ENCODE results near the gene EFNB2.

EFNB2 gene

DNA sequence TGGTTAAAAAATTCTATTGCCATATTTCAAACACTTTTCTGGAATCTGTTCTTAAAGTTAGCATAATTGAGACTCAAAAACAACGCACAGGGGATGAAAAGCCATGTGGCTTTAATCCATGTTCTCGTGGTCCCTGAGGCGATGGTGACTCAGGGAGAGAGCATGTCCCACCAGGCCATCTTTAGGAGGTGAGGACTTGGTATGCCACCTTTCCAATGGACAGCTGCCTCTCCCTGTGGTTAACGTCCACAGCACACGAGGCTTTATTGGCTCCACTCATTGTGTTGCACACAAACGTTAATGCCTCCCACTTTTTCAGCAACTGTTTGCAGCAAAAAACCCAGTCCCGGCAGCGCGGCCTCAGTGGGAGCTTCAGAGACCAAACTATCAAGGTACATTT is 51.4 kb downstream of the EFNB2 start:
- DNase-seq (ENCODE audit: low spot score), result no peak

DNA sequence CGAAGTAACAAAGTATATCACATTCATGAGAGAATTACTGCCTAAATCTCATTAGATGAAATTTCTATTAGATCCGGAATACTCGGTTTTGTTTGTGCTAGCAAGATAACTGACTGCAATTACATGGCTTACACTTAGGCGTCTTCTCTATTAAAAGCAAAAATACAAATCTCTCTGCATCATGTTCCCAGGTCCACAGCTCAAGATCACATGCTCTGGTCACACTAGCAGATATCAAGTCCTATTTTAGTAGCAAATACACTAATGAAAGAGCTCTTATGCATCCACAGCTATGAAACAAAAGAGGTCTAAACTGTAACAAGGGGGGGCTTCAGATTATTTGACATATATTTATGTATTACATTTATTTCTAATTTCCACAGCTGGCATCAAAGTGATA is 53.5 kb downstream of the EFNB2 start:
- DNase-seq (ENCODE audit: low spot score), result no peak

DNA sequence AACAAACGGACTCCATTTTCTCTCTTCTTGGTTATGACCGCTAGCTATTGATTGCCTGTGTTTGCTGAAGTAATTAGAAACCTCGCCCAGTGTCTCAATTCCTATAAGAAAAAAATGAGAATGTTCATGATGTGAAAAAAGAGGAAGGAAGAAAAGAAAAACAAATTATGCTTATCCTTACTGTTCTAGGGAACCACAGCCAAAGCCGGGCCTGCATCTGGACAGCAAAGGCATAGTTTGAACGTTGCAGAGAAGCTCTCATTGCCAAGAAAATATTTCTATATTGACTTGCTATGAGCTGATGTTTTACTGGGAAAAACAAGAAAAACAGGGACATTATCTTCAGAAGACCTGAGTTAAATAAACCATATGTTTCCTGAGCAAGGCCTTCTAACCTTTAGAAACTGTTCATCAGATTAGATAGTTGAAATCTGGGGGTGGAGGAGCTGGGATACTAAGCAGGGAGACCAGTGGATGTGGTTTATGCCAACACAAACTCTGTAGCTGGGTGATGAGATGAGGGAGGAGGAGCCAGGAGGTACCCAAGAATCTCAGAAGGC is 55.0 kb downstream of the EFNB2 start:
- DNase-seq (ENCODE audit: low spot score), result no peak

DNA sequence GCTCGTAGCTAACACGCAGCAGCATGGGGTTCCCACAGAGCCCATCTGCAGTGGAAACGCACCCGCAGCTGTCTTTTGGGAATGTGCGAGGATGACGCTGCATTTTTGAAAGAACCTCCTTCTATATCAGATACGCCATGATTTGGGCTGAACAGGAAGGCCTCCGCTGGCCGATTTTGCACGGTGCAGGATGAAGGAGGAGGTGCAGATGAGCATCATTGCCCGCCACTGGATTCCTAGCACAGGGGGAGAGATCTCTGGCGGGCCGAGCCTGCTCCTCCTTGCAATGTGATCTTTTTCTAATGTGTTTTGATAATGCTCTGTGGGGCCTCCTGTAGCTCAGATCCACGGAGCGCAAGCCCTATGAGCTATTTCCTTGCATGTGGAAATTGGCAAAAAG is 55.5 kb downstream of the EFNB2 start:
- no peak for DNase-seq (ENCODE audit: low spot score)

DNA sequence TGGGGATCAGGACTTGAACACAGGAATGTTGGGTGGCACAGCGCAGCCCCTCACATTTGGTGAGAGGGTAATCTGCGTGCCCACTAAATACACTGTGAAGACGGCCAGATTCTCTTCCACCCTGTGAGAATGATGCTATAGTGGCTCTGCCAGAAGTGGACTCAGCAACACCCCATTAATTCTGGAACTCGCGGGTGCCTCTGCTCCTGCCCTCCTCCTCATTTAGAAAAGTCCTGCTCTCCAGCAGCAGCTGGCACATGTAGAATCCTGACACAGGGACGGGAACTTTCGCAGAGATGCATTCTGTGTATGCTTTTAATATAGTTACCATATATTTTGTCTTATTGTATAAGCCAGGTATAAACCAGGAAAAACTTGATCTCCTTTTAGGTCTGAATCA is 57.3 kb downstream of the EFNB2 start:
- no peak for DNase-seq (ENCODE audit: low spot score)

DNA sequence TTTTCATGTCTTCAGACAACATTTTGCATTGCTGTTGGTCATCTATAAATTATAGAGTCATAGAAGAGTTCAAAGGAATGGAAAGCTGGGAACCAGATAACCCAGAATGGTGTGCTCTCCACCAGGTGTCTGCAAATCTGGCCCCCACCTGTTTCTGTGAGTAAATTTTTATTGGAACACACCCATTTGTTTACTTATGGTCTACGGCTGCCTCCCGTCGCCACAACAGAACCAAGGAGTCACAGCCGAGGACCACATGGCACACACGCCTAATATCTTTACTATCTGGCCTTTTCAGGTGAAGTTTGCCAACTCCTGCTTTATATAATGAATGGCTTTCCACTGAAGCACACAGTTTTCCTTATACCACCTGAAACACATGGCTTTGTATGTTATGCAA is 58.2 kb downstream of the EFNB2 start:
- DNase-seq (ENCODE audit: low spot score), result no peak

DNA sequence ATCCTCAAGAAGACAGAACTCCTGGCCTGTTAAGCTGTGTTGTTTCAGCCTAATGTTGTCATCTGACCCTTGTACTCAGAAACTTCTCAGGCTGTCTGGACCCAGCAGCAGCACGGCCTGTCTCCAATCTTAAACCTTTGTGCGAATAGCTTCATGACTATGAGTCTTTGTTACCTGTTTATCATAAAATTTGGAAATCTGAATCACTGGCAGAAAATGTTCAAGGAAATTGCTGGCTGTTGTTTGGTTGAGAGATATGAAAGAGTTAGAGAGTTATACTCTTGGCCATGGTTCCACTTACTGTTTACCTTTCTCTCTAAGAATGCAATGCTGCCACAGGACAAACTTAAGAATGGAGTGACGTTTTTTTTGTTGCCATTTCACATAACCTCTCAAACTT is 59.6 kb downstream of the EFNB2 start:
- no peak for DNase-seq (ENCODE audit: low spot score)

DNA sequence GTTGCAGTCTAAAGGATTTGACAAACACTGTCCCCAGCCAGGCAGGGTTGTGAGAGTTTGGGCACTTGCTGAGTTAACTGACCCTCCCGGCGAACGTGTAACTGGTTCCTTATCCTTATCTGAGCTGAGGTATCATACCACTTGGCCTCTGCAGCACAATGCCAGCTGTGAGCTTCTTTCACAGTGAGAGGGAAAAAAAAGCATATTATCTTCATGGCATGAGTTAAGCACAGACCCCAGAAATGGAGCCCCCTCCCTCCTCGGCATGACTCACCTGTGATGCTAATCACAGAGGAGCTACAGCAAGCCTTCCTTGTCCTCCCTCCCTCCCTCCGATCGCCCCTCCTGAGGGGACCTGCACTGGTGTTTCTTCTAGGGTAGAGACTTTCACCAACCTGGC is 60.5 kb downstream of the EFNB2 start:
- DNase-seq (ENCODE audit: low spot score), result no peak

DNA sequence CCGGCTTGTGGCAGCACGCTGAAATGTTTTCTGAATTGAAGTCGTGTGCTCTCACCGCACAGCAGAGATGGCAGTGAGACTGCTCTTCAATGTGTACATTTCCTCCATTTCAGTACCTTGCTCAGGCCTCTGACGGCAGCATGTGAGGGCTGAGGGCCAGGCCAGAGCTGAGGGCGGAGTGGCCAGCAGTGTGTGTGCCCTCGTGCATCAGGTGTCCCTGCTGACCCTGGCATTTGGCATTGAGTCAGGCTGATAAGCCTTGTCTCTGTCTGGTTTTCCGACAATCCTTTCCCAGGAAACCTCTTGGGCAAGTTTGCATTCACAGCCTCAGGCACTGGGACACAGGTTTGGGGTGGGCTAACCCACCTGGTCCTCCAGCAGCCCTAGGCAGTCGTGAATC is 62.3 kb downstream of the EFNB2 start:
- DNase-seq (ENCODE audit: low spot score), result no peak

DNA sequence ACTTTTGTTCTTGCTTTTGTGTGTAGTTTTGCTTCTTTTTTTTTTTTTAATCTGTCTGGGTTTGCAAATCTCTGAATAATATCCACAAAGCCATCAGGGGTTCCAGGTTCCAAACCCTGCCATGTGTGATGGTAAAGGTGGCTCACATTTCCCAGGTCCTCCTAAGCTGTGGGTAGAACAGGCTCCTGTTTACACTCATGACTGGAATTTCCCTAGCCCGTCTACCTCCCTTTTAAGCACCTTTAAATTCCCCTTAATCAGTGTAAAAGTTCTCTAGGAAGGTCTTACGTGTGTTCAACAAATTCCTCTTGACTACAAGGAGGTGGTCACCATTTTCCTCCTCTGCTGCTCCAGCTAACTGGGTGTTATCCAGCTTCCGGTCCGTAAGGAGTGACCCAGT is 62.8 kb downstream of the EFNB2 start:
- no peak for DNase-seq (ENCODE audit: low spot score)

DNA sequence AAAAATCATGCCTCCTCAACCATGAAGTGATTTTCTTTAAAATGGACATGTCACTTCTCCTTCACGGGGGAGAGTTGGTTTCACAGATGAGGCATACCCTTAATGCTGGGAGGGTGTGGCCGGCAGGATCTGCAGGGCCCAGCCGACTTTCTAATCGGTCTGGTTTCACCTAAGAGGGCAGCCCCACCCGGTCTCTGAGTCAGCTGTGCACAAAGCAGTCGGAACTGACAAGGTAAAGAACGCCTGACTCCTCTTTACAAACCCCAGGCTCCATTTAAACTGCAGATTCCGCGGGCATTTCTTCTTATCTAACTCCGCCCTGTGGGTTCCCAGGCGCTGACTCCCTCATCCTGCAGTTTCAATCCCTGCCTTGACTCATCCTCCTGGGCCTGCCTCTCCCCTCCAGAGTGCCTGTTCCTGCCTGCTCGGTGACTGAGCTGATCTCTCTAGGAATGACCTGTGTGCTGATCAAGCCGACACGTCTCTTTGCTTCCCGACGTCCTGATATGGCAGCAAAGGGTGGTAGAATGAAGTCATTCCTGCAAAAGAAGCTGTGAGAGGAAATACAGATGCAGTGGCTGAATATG is 63.4 kb downstream of the EFNB2 start:
- peak; percentile 97 for DNase-seq (ENCODE audit: low spot score)

DNA sequence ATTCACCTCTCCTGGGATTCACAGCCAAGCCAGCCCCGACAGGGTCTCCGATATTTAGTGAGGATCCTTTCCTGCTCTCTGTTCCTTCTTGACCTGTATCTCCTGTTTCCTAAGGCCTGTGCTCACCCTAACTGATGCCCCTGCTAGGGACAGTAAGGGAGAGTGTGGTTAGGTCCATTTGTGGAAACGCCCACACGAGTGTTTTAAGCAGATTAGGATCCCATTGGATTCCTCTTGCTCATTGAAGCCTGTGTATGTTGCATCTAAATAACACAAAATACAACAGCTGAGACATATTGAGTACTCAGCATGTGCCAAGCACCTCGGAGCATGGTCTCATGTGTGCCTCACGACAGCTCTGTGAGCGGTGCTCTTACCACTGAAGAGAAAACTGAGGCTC is 64.9 kb downstream of the EFNB2 start:
- DNase-seq (ENCODE audit: low spot score), result no peak

DNA sequence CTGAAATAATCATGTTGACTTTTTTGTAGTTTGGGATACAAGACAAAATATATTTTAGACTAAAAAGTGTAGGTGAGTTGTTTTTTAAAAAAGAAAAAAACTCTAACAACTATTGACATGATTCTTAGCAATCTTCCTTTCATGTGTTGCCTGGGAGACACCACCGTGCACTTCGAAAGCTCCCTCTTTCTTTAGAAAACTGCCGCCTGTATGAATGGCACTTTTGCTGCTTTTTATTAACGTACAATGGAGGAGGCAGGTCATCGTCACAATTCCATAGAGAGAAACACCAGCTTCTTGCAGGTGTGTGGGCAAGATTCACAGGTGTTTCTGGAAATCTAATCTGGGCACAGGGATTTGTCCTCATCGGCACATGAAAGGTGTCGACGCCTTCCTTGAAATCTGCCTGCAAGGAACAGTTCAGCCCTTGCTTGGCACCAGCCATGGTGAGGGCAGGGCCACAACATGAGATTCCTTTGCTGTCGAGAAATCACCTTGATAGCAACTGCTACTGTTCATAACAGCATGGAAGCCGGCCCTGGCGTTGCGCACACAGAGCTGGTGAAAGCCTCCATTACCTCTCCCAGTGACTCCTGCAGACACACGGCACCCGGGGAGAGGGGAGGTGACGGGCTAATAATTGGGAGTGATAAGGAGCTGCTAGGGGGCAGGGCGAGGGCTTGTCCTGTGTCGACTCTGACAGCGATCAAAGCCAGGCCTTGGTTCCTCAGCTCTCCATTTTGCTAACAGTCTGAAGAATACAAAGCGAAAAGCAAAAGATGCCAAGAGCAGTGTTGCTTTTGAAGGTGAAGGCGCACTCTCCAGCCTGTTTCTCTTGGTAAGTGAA is 66.5 kb downstream of the EFNB2 start:
- DNase-seq (ENCODE audit: low spot score), result no peak

DNA sequence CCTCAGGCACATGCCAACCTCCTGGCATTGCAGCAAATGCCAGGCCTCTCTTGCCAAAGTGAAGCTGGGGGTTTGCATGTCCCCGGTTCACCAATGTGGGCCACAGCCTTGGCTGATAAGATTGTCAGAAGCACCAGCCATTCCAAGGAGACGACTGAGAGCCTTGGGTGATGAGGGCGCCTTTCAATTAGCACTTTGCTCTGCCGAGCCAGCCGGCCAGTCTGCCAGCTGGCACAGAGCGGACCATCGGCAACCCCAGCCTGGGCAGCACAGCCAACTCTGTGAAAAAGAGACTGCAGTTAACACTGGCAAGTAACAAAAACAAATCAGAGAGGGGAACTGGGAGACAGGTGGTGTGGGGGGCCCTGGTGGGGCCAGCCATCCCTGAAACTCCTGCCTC is 67.3 kb downstream of the EFNB2 start:
- no peak for DNase-seq (ENCODE audit: low spot score)

DNA sequence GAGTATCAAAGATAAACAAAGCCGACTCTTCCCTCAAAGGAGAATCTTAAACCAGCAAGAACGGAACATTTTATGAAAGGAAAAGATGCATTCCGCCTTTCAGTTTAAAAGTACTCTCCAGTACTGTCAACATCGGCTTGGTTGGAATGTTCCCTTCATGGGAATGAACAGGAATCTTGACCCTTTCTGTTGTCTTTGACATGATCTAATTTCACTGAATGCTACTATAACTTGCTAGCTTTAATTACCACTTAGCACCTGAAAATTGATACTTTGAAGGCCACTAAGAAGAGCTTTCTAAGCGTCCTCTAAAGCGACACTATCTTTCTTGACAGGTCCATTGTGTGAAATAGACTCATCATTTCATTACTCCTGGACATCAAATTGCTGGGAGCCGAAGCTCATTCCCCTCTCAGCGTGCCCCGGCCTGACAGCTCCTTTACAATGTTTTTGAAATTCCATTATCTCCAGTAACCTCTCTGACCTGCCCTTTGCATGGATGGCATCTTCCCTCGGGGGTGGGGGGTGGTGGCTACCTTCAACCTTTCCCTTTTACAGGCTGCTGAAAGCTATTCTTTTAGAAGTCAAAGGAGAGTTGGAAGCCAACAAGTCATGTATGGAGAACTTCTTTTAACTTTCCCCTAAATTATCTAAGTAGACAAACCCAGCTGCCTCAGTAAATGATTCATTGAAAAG is 67.9 kb downstream of the EFNB2 start:
- DNase-seq (ENCODE audit: low spot score), result no peak

DNA sequence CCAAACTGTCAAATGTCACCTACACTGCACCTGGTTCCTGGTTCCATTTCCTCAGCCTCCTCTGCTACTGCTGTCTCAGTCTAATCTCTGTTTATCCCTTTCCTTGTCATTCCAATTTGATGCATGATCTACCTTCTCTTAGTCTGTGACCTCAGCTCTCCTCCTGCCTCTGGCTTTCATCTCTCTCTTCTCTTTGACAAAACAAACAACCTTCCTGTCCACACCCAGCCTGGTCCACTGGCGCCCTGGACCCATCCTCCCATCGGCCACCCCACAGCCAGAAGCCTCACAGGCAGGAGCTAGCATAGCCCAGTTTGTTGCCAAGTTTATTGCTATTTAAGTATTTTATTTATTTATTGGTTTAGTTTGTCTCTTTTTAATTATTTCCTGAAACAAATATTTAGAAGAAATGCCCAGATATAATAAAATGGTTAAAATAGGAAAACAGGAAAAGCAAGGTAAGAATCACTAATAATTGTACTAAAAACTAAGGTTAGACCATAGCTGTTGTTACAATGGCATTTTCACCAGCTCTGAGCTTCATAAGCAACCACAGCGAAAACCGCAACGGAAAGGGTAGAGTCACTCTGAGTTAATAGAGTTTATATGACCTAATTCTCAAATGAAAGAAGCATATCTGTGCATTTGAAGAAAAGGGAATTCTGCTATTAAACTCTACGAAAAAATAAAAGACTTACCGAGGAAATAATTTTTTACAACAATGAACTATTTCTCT is 68.6 kb downstream of the EFNB2 start:
- DNase-seq (ENCODE audit: low spot score), result no peak

DNA sequence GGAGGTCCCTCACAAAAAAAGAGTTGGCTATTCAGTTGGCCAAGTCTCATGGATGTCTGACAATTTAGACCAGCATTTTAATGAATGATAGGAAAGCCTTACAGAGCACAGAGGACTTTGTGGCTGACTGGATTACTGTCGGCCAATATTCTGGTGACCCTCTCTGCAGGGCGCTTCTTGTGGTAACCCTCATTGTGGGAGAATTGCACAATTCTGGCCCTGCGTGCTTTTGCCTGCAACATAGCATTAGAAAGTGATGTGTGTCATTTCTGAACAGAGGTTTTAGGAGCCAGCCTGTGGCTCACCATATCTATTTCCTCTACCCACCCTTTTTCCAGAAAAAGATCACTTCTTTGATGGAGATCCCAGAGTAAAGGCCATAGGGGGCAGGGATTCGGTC is 71.4 kb downstream of the EFNB2 start:
- no peak for DNase-seq (ENCODE audit: low spot score)

DNA sequence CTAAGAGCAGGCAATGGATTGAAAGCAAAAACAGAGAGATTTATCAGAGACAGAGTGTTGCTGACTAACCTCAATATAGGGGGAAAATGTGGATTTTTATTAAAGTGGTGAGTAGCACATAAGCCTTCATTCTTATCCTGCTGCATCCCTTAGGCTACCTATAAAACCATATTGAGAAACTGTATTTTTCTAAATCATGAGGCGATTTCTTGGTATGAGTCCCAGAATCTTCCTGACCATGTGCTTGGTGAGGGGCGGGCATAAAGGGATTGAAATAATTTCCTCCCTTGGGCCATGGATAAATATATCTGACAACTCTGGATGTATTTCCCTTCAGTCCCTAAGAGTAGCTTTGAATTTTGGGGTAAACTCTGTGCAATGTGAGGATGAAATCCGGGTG is 72.8 kb downstream of the EFNB2 start:
- DNase-seq (ENCODE audit: low spot score), result no peak

DNA sequence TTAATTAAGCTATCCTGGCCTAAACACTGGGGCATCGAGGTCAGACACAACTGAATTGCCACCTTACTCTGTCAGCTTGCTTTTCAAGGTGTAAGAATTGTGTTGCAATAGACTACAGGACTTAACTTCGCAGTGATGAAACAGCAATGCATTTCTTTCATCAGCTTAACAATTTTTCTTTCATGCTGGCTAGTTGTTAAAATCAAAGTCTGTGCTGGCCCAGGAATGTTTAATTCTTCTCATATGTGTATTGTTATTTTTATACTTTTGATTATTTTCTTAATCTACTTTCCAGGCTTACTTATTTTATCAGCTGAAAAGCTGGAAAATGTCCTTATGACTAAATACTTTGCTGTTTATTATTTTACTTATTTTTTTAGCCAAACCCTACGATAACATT is 79.7 kb downstream of the EFNB2 start:
- DNase-seq (ENCODE audit: low spot score), result no peak

DNA sequence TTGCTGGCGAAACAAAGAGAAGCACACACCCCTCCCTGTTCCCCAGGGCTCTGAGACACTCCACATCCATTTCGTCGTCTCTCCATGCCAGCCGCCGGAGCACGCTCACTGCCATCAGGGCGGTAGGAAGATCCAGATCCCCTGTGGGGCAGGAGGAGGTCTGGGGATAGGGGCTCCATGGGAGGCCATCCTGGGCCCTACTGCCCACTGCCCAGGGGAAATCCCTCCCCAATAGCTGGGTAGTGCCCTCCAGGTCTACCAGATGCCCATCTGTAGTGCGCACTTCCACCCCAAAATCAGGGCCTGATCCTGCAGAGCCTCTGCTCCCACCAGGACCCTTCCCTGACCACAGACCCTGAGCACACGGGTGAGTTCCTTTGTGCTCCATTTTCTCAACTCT is 80.3 kb downstream of the EFNB2 start:
- no peak for DNase-seq (ENCODE audit: low spot score)

DNA sequence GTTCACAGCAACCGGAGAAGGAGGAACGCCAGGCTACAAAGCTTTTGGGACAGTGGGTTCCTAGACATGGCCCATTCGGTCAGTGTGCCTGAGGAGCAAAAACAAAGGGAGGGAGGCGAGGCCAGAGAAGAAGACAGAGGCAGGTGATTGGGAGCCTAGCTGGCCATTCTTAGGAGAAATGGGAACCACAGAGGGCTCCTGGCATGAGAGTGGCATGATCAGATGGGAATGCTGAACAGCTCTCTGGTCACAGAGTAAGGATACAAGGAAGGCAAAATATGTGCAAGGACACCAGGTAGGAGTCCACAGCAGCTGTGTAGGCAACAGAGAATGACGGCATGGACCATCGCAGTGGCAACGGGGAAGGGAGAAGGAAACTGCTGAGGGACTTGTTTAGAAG is 82.4 kb downstream of the EFNB2 start:
- DNase-seq (ENCODE audit: low spot score), result no peak

DNA sequence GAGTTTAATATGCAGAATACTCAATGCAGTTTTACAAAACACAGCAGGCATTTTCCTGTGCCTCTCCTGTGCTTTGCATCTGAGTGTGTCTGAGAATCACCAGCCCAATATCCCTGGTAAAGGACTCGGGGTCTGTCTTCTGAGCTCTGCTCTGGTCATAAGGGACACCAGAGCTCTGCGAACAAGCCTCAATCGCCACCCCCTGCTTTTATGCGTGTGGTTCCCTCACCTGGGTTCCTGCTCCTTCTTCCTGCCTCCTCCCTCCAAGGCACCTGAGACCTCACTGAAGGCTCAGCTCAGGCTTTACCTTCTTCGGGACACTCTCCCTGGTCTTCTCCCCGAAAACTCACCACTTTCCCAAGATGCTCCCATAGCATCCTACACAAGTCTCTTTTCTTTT is 84.5 kb downstream of the EFNB2 start:
- DNase-seq (ENCODE audit: low spot score), result no peak
